GM21447 (cell line): ENCODE measurements around the gene STX5.
"Not testable (repeated sequence)": the region's sequence is repeated elsewhere in the genome, so short reads cannot be mapped to it uniquely, and the experiment has no call there.

Source experiments
- ATAC-seq: cut with Tn5 transposase; IDR thresholded peaks from one replicate; pipeline ENCODE4 v1.9.1; 2021; ENCODE audit not compliant: unreplicated experiment

STX5 gene

DNA sequence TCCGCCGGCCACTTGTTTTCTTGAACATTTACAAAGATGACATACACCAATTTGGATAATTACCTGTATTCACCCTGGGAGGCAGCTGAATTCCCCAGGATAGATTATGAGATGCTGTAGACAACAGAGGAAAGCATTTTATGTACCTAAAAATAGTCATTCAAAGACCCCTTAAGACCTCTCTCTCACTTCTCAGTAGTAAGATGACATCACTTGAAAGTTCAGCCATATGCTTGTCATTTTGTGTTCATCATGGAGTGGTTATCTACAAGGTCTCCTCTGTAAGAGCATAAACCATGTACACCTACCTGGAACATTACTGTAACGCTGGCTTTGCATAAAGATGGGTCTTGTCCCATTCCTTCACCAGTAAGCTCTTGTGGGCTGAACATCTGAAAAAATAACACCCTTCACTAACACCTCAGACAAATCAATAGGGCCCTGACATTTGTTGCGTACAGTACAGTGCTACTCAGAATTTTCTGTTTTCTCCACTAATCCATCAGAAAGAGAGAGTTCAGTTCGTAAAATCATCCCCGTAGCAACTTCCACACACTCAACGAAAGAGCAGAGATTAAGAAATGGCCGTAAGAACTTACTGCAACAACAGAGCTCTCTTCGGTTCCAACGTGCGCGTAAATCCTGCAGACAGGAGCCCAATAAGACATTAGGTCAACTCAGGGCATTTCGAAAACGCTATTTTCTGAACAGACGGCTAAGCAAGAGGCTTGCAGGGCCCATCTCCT, 23.1 kb upstream of the STX5 start:
- ATAC-seq: no peak

GRCh38 chr11:62854013-62854824, 22.4 kb upstream of the STX5 start:
- ATAC-seq: no peak

DNA sequence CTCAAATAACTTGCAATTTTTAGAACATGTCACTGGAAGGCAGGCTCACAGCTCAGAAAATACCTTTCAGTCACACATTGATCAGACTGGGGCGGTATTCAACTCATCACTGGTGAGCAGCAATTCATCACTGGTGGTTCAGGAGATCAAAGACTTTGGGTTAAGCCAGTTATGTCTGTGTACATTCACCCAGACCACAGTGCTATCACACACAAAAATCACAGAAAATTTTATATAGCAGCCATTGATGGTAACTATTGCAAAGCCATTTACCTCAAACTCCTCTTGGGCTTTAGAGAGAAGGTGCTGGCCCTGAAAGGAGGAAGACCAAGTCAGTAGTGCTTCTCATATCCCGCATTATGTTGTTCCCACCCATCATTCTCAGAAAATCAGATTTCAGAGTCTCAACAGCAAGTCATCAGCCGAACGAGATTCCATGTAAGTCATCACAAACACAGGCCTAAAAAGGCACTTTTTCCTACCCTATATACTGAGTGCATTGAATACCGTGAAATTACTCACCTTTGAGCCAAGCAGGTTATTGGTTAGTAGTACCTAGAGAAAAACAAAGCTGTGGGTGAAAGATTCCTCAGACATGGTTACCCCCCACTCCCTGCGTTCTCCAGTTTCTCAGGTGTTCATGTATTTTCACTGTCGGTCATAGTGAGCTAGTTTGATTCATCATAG, 21.6 kb upstream of the STX5 start:
- ATAC-seq: no peak

GRCh38 chr11:62852523-62853188, 20.8 kb upstream of the STX5 start:
- ATAC-seq: no peak

- ATAC-seq: no peak
Measured at GRCh38 chr11:62851807-62852522, 20.1 kb upstream of the STX5 start.

DNA sequence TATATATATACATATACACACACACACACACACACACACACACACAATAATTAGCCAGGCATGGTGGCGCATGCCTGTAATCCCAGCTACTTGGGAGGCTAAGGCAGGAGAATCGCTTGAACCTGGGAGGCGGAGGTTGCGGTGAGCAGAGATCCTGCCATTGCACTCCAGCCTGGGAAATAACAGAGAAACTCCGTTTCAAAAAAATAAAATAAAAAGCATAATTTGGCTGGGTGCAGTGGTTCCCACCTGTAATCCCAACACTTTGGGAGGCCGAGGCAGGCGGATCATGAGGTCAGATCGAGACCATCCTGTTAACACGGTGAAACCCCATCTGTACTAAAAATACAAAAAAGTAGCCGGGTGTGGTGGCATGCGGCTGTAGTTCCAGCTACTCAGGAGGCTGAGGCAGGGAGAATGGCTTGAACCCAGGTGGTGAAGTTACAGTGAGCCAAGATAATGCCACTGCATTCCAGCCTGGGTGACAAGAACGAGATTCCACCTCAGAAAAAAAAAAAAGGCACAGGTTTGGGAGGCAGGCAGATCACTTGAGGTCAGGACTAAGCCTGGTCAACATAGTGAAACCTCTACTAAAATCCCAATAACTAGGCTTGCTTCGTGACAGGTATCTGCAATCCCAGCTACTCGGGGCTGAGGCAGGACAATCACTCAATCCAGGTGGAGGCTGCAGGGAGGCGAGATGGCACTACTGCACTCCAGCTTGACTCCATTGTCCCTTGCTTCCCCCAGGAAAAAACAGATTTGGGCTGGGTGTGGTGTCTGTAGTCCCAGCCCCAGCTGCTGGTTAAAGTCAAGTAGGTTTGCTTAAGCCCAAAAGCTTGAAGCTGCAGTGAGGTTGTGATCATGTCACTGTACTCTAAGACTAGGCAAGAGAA, 19.3 kb upstream of the STX5 start:
- no peak for ATAC-seq

- no peak for ATAC-seq
Measured at GRCh38 chr11:62847767-62848314, 16.0 kb upstream of the STX5 start.

GRCh38 chr11:62846177-62846576, 14.3 kb upstream of the STX5 start:
- ATAC-seq: no peak

GRCh38 chr11:62844154-62844553, 12.3 kb upstream of the STX5 start:
- ATAC-seq: no peak

DNA sequence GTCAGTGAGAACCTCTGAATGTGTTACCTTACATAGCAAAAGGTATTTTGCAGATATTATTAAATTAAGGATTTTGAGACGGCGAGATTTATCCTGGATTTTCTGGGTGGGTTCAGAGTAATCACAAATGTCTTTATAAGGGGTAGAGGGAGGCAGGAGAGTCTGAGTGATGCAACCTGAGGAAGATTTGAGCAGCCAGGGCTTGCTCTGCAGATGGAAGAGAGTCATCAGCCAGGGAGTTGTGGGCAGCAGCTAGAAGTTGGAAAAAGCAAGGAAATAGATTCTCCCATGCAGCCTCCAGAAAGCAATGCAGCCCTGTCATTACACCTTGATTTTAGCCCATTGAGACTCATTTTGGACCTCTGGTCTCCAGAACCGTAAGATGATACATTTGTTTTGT, 11.6 kb upstream of the STX5 start:
- no peak for ATAC-seq

DNA sequence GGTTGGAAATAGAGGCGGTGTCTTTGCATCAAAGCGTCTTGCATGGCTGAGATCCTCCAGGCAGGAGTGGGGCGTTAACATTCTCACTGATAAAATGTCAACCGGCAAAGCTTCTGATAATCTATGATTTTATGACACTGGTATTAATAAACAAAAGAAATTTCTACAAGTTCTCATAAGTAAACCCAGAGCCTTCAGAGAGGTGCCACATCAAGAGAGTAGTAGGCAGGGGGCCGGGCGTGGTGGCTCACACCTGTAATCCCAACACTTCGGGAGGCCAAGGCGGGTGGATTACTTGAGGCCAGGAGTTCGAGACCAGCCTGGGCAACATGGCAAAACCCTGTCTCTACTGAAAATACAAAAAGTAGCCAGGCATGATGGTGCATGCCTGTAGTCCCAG, 11.0 kb upstream of the STX5 start:
- not testable (repeated sequence) for ATAC-seq

GRCh38 chr11:62842171-62842741, 10.4 kb upstream of the STX5 start:
- no peak for ATAC-seq

DNA sequence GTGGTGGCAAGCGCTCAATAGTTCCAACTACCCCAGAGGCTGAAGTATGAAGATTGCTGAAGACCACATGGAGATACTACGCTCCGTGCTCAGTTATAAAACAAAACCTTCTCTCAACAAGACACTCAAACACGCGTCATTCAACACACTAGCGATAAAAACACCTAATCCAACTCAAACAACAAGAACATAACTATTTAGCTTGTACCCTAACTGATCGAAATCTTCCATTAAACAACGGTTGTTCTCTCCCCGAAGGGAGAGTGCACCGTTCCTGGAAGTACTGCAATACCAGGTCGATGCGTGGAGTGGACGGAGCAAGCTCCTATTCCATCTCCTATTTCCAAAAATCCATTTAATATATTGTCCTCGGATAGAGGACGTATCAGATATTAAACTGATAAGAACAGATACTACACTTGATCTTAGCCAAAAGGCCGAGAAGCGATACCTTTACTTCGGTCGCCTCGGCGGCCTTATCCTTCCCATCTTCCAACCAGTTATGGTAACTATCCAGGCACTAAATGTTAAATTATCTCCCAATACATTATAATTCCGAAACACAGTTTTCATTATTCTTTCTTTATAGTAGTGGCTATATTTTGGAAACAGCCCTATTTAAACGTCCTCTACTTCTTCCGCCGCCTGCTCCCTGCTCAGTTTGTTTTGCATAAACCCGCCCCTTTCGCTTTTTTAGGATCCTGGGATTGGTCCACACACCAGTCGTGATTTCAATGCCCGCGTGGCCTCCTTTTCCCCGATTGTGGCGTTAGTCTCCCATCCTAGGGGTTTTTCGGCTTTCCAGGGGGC, 9.7 kb upstream of the STX5 start:
- ATAC-seq: peak; percentile 42

GRCh38 chr11:62840721-62841360, 9.0 kb upstream of the STX5 start:
- not testable (repeated sequence) for ATAC-seq

DNA sequence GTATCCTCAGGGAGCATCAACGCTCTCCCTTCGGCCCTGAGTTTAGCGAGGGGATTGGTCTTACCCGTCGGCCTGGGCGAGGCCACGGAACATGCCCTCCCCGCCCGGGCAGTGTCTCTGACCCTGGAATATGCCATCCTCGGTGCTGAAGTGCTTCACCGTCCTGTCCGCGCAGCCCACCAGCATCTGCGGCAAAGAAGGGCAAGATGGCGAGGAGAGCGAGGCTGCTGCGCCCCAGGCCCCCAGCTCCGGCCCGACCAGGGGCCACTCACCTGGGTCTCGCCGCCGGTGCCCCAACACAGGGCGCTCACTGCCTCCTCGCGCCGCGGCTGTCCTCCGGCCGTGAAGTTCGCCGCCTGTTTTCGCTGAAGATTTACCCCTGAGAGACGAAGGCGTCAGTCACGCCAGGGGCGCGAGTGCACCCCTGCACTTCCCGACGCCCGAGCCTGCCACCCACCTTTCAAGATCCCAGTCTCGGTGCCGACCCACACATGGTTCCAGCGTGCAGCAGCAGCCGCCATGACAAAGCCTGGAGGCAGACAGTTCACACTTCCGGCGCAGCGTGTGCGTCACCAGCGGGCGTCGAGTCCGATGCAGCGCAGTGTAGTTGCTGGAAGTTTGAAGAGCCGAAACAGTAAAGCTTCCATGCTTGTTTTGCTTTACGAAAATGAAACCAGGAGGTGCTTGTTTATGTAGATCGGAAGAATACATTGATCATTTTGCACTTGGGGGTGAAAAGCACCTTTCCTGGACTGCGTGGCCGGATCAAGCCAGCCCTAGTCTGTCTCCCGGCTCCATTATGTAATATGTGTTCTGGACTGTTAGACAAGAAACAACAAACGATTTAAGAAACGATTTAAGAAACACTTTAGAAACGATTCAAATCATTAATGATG, 7.4 kb upstream of the STX5 start, which contains the start of gene WDR74:
WDR74 (minus strand) TSS at position 541 of the 896 bp plus-strand sequence; CDS start at position 521, 20 bp downstream.
- peak; percentile 38 for ATAC-seq

DNA sequence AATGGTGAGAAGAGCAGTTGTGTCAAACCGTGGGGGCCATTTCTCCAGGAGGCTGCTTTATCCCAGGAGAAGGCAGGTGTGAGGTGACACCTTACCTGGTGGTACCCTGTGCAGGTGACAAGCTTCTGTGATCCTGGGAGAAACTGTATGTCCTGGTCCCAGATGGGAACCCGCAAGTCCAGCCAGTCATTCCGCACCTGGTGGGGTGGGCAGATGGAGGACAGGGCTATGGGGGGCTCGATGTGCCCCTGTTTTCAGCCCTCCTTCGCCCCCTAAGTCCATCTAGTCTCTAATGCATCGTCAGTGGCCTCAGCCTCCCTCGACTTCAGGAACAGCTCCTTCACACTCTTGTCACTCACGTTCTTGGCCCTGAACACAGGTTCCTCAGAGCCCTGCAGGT, 3.5 kb upstream of the STX5 start:
- no peak for ATAC-seq
